GM12874 (cell line): ENCODE results near the gene BTN2A1.

Experiments
- TF ChIP-seq, protein P1 (sequence below): IDR thresholded peaks from 2 replicates; pipeline ENCODE4 v1.5.1; 2011; ENCODE audit warnings: low read depth, mild to moderate bottlenecking, control low read depth, low read length, moderate library complexity; ENCODE audit not compliant: insufficient read depth

BTN2A1 gene

DNA sequence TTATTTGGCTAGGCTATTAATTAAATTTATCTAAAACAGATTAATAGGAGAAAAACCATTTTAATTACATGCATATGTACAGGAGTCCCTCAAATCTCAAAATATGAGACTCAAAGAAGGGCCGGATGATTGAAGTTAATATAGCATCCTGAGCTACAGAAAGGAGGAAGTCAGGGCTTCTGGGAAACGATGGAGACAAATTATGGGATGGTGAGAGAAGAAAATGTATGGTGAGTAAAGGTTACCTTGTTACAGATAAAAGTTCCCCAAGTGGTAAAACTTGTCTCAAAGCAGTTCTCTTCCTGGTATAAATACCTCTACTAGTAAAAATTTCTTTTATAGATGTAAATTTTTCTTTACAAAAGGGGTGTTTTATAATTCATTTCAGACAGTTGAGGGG, 26.4 kb downstream of the BTN2A1 start:
- TF ChIP-seq, protein P1, sequence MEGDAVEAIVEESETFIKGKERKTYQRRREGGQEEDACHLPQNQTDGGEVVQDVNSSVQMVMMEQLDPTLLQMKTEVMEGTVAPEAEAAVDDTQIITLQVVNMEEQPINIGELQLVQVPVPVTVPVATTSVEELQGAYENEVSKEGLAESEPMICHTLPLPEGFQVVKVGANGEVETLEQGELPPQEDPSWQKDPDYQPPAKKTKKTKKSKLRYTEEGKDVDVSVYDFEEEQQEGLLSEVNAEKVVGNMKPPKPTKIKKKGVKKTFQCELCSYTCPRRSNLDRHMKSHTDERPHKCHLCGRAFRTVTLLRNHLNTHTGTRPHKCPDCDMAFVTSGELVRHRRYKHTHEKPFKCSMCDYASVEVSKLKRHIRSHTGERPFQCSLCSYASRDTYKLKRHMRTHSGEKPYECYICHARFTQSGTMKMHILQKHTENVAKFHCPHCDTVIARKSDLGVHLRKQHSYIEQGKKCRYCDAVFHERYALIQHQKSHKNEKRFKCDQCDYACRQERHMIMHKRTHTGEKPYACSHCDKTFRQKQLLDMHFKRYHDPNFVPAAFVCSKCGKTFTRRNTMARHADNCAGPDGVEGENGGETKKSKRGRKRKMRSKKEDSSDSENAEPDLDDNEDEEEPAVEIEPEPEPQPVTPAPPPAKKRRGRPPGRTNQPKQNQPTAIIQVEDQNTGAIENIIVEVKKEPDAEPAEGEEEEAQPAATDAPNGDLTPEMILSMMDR: no peak

GRCh38 chr6:26485112-26485780, 27.5 kb downstream of the BTN2A1 start:
- TF ChIP-seq, protein P1: no peak

DNA sequence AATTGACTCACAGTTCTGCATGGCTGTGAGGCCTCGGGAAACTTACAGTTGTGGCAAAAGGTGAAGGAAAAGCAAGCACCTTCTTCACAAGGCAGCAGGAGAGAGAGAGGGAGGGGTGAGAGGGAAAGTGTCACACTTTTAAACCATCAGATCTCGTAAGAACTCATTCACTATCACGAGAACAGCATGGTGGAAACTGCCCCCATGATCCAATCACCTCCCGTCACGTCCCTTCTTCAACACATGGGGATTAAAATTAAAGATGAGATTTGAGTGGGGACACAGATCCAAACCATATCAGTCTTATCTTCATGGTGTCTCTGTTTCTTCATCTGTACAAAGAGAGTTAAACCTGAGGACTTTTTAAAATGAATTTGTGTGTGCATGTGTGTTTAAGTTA, 28.6 kb downstream of the BTN2A1 start:
- TF ChIP-seq, protein P1: no peak

DNA sequence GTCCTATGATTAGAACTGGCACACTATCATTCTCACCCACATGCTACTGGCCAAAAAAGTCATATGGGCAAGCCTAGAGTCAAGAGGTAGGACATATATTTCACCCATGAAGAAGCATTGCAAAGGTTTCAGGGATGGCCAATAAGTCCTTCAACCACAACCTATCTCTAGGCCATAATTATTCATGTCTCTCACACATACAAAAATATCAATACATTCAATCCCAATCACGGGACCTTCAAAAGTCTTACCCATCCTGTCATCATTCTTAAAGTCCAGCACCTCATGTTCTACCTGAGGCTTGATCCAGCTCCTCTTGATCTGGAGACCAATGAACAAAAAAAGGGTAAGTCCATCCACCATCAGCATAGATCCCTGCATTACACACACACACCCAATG, 29.7 kb downstream of the BTN2A1 start:
- TF ChIP-seq, protein P1: no peak

DNA sequence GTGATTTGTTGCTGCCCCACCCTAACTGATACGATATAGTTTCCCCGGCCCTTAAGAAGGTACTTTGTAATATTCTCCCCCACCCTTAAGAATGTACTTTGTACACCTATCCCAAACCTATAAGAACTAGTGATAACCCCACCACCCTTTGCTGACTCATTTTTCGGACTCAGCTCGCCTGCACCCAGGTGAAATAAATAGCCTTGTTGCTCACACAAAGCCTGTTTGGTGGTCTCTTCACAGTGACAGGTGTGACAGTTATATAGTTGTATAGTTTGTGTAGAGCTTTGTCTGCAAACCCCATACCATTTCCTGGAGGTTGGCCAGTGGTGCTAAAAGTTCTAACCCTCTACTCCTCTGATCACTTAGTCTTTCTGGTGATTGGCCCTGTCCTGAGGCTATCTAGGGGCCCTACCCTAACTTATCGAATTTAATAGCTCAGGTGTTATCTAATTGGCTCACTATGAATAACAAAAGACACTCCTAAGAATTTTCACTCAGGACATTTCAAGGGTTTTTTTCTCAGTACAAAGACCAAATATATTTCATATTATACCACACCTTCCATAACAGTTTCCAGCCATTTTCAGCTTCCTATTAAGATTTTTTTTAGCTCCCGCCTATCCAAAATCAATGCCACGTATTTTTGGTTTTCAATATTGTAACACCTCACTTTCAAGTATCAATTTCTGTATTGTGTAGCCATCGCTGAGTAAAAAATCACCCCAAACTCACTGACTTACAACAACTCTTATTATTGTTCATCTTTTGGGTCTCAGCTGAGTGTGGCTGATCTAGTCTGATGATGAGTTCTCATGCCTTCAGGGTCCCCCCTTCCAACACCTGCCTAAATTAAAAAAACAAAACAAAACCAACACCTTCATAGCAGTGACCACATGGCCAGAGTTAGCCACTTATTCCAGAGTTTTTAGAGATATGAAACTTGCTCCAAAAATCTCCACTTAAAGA, 32.5 kb downstream of the BTN2A1 start:
- TF ChIP-seq, protein P1: no peak

GRCh38 chr6:26491604-26492003, 33.8 kb downstream of the BTN2A1 start:
- TF ChIP-seq, protein P1: no peak

DNA sequence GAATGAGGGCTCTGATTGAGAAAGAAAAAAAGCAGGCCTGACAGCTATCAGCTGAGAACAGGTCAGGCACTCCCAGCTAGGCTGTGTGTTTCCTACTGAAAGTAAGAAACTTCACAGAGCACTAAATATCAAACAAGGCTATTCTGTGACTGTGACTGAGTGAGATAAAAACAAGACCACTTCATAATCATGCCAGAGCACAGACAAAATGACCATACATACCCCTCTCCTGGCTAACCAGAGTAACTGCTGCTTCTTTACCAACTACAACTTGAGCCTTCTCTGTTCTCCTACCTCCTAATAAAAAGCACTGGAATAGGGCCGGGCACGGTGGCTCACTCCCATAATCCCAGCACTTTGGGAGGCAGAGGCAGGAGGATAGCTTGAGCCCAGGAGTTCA, 35.5 kb downstream of the BTN2A1 start:
- TF ChIP-seq, protein P1: peak; percentile 30; the same call in 1 of the 2 replicates
